ENCODE data around the gene SPINDOC.
"Not testable (repeated sequence)": the region's sequence is repeated elsewhere in the genome, so short reads cannot be mapped to it uniquely, and the experiment has no call there.

Gene SPINDOC

GRCh38 chr11:63813035-63813562 lies at the start of gene SPINDOC:
Gene SPINDOC, plus strand, starts transcription at chr11:63813456. Its CDS starts 231 bp downstream, at chr11:63813687.
- DNase-seq: peak; percentile 71

GRCh38 chr11:63763496-63764339 lies 49.5 kb upstream of the SPINDOC start:
- DNase-seq: no peak

- DNase-seq: no peak
Measured at GRCh38 chr11:63764340-63764678, 48.9 kb upstream of the SPINDOC start.

GRCh38 chr11:63764679-63765647 lies 48.3 kb upstream of the SPINDOC start:
- no peak for DNase-seq

GRCh38 chr11:63765688-63766241 lies 47.5 kb upstream of the SPINDOC start:
- no peak for DNase-seq

GRCh38 chr11:63766531-63767235 lies 46.6 kb upstream of the SPINDOC start:
- DNase-seq: no peak

- no peak for DNase-seq
Measured at GRCh38 chr11:63767267-63767564, 46.0 kb upstream of the SPINDOC start.

GRCh38 chr11:63767565-63768236 lies 45.6 kb upstream of the SPINDOC start:
- DNase-seq: peak; percentile 11

- DNase-seq: peak; percentile 57
Measured at GRCh38 chr11:63768237-63769041, 44.8 kb upstream of the SPINDOC start, which contains the start of gene ZFTA. Gene ZFTA, minus strand, starts transcription at chr11:63768775. Its CDS starts 153 bp downstream, at chr11:63768622.

GRCh38 chr11:63769042-63769713 lies 44.1 kb upstream of the SPINDOC start:
- DNase-seq: peak; percentile 14

GRCh38 chr11:63769714-63770455 lies 43.4 kb upstream of the SPINDOC start:
- DNase-seq: no peak

GRCh38 chr11:63770763-63771162 lies 42.5 kb upstream of the SPINDOC start:
- no peak for DNase-seq

- not testable (repeated sequence) for DNase-seq
Measured at GRCh38 chr11:63771741-63772318, 41.4 kb upstream of the SPINDOC start.

- DNase-seq: no peak
Measured at GRCh38 chr11:63775191-63775590, 38.1 kb upstream of the SPINDOC start.

- DNase-seq: no peak
Measured at GRCh38 chr11:63779039-63779438, 34.2 kb upstream of the SPINDOC start.

GRCh38 chr11:63782749-63783148 lies 30.5 kb upstream of the SPINDOC start:
- DNase-seq: no peak

GRCh38 chr11:63783925-63784592 lies 29.2 kb upstream of the SPINDOC start:
- DNase-seq: no peak

GRCh38 chr11:63785823-63786222 lies 27.4 kb upstream of the SPINDOC start:
- DNase-seq: no peak
